ENCODE measurements around the gene AGBL2. TPM values are rescaled to one million over a fixed set of nuclear protein-coding genes. Genes with fewer than 3 reads are reported as not detected.

The AGBL2 gene
- total and polyA plus RNA-seq, 9 of the 15 experiments (the other 6 are each of a cell fraction or from before 2014, with no cell fraction given) = 0.57 to 6.5 (median 1.3) TPM

DNA sequence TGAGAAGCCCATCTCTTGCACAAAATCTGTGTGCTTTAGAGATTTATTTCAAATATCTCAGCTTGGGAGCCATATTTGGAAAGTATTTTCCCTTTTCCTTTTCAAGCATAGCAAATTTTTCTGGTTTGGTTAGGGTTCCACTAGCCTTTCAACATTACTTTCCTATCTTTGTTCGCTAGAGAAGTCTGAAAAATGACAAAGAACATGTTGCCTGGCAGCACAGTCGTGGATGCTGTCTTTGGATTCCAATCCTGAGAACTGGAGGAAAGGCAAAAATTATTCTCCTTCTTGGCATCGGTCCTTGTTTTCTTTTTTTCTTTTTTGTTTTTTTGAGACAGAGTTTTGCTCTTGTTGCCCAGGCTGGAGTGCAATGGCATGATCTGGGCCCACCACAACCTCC lies 65.9 kb downstream of the AGBL2 start:
- intact Hi-C loops (cut with micrococcal nuclease) = loop anchor here (10.0 kb wide), 1 partner anchor 206 kb away; no protein-coding TSS in a partner anchor
- peaks cover 4% of the 10 kb centered on the region; the same call in 1 of the 2 replicates for H3K9me3 ChIP-seq (replicated peaks; ENCODE audit: control insufficient read depth, insufficient read depth, low read depth, low read length)
- CTCF ChIA-PET (ENCODE audit: low intra/inter-chr PET ratio) = no interaction called here

DNA sequence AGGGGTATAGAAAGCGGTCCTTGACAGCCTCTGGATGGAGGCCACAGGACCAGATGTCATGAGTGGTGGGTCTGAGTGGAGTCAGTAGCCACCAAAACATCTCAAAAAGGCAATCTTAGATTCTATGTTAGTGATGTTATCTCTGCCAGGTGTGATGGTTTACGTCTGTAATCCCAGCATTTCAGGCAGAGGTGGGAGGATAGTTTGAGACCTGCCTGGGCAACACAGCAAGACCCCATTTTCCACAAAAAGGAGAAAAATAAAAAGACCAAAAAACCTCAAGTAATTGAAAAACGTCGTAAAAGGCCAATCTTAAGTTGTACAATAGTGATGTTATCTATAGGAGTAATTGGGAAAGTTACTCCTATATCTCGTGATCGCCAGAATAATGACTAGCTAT lies 69.2 kb downstream of the AGBL2 start:
- WGBS (ENCODE audit: insufficient coverage, low coverage, missing lambda C conversion rate) = 59% methylated on average over 6 of the region's 6 CpGs
- peaks cover 13% of the 10 kb centered on the region for H3K79me2 ChIP-seq (ENCODE audit: control insufficient read depth, insufficient read depth, low read length)
- H2AFZ ChIP-seq (ENCODE audit: low read depth, low read length) = no peak overlapping the region
- TF ChIP-seq TAL1 (IDR thresholded peaks at IDR 0.05) (no peak), ARNT (IDR thresholded peaks at IDR 0.05) (no peak), RBM25 (IDR thresholded peaks at IDR 0.05; ENCODE audit: low read depth, low read length, severe bottlenecking) (peak; percentile 10), ZNF121 (CRISPR knock-in tag; conservative IDR thresholded peaks at IDR 0.05) (peak; percentile 74; the same call in 1 of the 2 replicates), ZNF239 (CRISPR knock-in tag; IDR thresholded peaks at IDR 0.05) (no peak), ZNF584 (CRISPR knock-in tag; IDR thresholded peaks at IDR 0.05; ENCODE audit: low read depth) (no peak), GATAD2B (IDR thresholded peaks at IDR 0.05; ENCODE audit: borderline replicate concordance) (no peak)
- TF ChIP-seq, protein P1, sequence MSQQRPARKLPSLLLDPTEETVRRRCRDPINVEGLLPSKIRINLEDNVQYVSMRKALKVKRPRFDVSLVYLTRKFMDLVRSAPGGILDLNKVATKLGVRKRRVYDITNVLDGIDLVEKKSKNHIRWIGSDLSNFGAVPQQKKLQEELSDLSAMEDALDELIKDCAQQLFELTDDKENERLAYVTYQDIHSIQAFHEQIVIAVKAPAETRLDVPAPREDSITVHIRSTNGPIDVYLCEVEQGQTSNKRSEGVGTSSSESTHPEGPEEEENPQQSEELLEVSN (IDR thresholded peaks at IDR 0.05; ENCODE audit: borderline replicate concordance in 1 of 2, extremely low read depth in 1 of 2, insufficient read depth in 1 of 2, insufficient read length in 1 of 2, low read depth in 1 of 2, low read length in 1 of 2, poor library complexity in 1 of 2, severe bottlenecking in 1 of 2) = no peak
- no peak overlapping the region for H3K4me2 ChIP-seq (ENCODE audit: insufficient read depth, low read length)
- no peak overlapping the region for H3K27ac ChIP-seq (ENCODE audit: extremely low read depth, low read depth, low read length)
- in situ Hi-C loops (cut with MboI) = no loop called here
- no peaks in the 10 kb centered on the region for H3K36me3 ChIP-seq (ENCODE audit: control insufficient read depth, insufficient read depth, low read length)
- POLR2A ChIA-PET = no interaction called here
- H3K4me3 ChIP-seq = no peak overlapping the region
- H3K9me1 ChIP-seq (ENCODE audit: control insufficient read depth, insufficient read depth, low read length) = no peaks in the 10 kb centered on the region
- H3K27me3 ChIP-seq (ENCODE audit: control insufficient read depth in 2 of 2, insufficient read depth in 2 of 2, low read length in 2 of 2) = no peaks in the 10 kb centered on the region
- H3K4me1 ChIP-seq (replicated peaks in 1 of 2; ENCODE audit: control insufficient read depth in 2 of 2, insufficient read depth in 2 of 2, low read length in 2 of 2) = peaks cover 5 to 14% of the 10 kb centered on the region in 2 experiments; a peak in 4 of 5 replicates
- ATAC-seq (no peak), FAIRE-seq (no peak), DNase-seq (ENCODE audit: extremely low read depth in 1 of 4, low spot score in 3 of 4) (no peak)
- H3K9me3 ChIP-seq (replicated peaks; ENCODE audit: control insufficient read depth, insufficient read depth, low read depth, low read length) = no peaks in the 10 kb centered on the region
- H3K9ac ChIP-seq (ENCODE audit: insufficient read depth in 1 of 2, low read depth in 2 of 2, low read length in 2 of 2) = no peak overlapping the region
- H4K20me1 ChIP-seq (replicated peaks; ENCODE audit: control insufficient read depth, insufficient read depth, low read length) = no peaks in the 10 kb centered on the region
- CTCF ChIA-PET (ENCODE audit: low intra/inter-chr PET ratio) = no interaction called here
- intact Hi-C loops (cut with micrococcal nuclease) = loop anchor here (10.0 kb wide), 1 partner anchor 209 kb away; no protein-coding TSS in a partner anchor
- BruUV-seq (replicated peaks) = no TSS peak

More for the DNA sequence above, 65.9 kb downstream of the AGBL2 start:
- DNase-seq (ENCODE audit: extremely low read depth in 1 of 4, low spot score in 3 of 4) (no peak), ATAC-seq (no peak), FAIRE-seq (no peak)
- H3K27me3 ChIP-seq (ENCODE audit: control insufficient read depth in 2 of 2, insufficient read depth in 2 of 2, low read length in 2 of 2) = no peaks in the 10 kb centered on the region
- no peaks in the 10 kb centered on the region for H3K36me3 ChIP-seq (ENCODE audit: control insufficient read depth, insufficient read depth, low read length)
- WGBS (ENCODE audit: insufficient coverage, low coverage, missing lambda C conversion rate) = 33% methylated on average over 3 of the region's 3 CpGs
- no peaks in the 10 kb centered on the region for H3K9me1 ChIP-seq (ENCODE audit: control insufficient read depth, insufficient read depth, low read length)
- TF ChIP-seq HMG20B (CRISPR knock-in tag; IDR thresholded peaks at IDR 0.05) (no peak), ZNF586 (CRISPR knock-in tag; conservative IDR thresholded peaks at IDR 0.05) (no peak), NR3C1 (CRISPR knock-in tag; IDR thresholded peaks at IDR 0.05) (no peak), SAFB2 (IDR thresholded peaks at IDR 0.05; ENCODE audit: borderline replicate concordance, low read depth, low read length, severe bottlenecking) (no peak)
- H3K9ac ChIP-seq (ENCODE audit: insufficient read depth in 1 of 2, low read depth in 2 of 2, low read length in 2 of 2) = no peak overlapping the region
- in situ Hi-C loops (cut with MboI) = no loop called here
- H3K4me3 ChIP-seq = no peak overlapping the region
- H2AFZ ChIP-seq (ENCODE audit: low read depth, low read length) = no peak overlapping the region
- H3K79me2 ChIP-seq (ENCODE audit: control insufficient read depth, insufficient read depth, low read length) = no peaks in the 10 kb centered on the region
- H4K20me1 ChIP-seq (replicated peaks; ENCODE audit: control insufficient read depth, insufficient read depth, low read length) = no peaks in the 10 kb centered on the region
- no TSS peak for BruUV-seq (replicated peaks)
- no peak overlapping the region for H3K27ac ChIP-seq (ENCODE audit: extremely low read depth, low read depth, low read length)
- peaks cover 0 to 4% of the 10 kb centered on the region in 2 experiments; a peak in 2 of 5 replicates for H3K4me1 ChIP-seq (replicated peaks in 1 of 2; ENCODE audit: control insufficient read depth in 2 of 2, insufficient read depth in 2 of 2, low read length in 2 of 2)
- POLR2A ChIA-PET = interaction anchor here (0.7 to 0.9 kb wide), 2 partner anchors 32 to 297 kb away, joined by 3 read pairs; no protein-coding TSS in a partner anchor
- H3K4me2 ChIP-seq (ENCODE audit: insufficient read depth, low read length) = no peak overlapping the region

All from K562 (cell line).